K562 (cell line): ENCODE data around the gene POU3F3. TPM values are rescaled to one million over a fixed set of nuclear protein-coding genes. Genes with fewer than 3 reads are reported as not detected.

ENCODE experiments used
- TCFL5 ChIP-seq: fragments of 250-450 bp; sonication (Bioruptor Pico); conservative IDR thresholded peaks from 2 replicates; pipeline ENCODE4 v1.6.1; 2021; ENCODE audit warnings: mild to moderate bottlenecking, moderate library complexity, matching md5 sums
- ZBTB7A ChIP-seq: IDR thresholded peaks from 2 replicates; pipeline ENCODE4 v1.6.1; 2011; ENCODE audit warnings: low read depth, mild to moderate bottlenecking, low read length, moderate library complexity, borderline replicate concordance; ENCODE audit not compliant: control insufficient read depth
- polyA plus RNA-seq, 8 experiments: library from polyadenylated mRNA; depleted of rRNA in 4 of 8; stranded (reverse) in 5 of 8; unstranded in 3 of 8; fragments of >200 nt; fragmentation: Nextera tagmentation in 2 of 8; fragmentation: Illumina TruSeq in 1 of 8; extraction: Ambion mirVana in 2 of 8; extraction: Trizol in 1 of 8; gene quantifications; 2 replicates each; pipeline versions ENCODE4 v1.2.1 to v1.2.3, GENCODE V29; 2011 to 2014; ENCODE audit warnings: inconsistent platforms in 1 of 8, missing spikeins in 1 of 8
- total RNA-seq, 7 experiments: library from RNA; depleted of rRNA in 6 of 7; stranded (reverse); fragments of >200 nt in 6 of 7; fragmentation: Illumina TruSeq in 2 of 7; extraction: Trizol in 2 of 7; gene quantifications; 2 replicates each; pipeline versions ENCODE4 v1.2.1 to v1.2.3, GENCODE V29; 2011 to 2021; ENCODE audit warnings: low replicate concordance in 1 of 7
- TF ChIP-seq, protein P1 (sequence below): fragments of 200-800 bp; sonication (Bioruptor generic); IDR thresholded peaks from 2 replicates; pipeline ENCODE4 v1.6.1; 2016; ENCODE audit warnings: missing genetic modification characterization, missing compliant biosample characterization
- TF ChIP-seq, protein P2 (sequence below): fragments of 450-650 bp; IDR thresholded peaks from 2 replicates; pipeline ENCODE4 v1.6.1; 2014; ENCODE audit warnings: low read depth, mild to moderate bottlenecking, moderate library complexity, borderline replicate concordance

POU3F3 gene
- total and polyA plus RNA-seq, 9 of the 15 experiments (the other 6 are each of a cell fraction or from before 2014, with no cell fraction given): not detected

DNA sequence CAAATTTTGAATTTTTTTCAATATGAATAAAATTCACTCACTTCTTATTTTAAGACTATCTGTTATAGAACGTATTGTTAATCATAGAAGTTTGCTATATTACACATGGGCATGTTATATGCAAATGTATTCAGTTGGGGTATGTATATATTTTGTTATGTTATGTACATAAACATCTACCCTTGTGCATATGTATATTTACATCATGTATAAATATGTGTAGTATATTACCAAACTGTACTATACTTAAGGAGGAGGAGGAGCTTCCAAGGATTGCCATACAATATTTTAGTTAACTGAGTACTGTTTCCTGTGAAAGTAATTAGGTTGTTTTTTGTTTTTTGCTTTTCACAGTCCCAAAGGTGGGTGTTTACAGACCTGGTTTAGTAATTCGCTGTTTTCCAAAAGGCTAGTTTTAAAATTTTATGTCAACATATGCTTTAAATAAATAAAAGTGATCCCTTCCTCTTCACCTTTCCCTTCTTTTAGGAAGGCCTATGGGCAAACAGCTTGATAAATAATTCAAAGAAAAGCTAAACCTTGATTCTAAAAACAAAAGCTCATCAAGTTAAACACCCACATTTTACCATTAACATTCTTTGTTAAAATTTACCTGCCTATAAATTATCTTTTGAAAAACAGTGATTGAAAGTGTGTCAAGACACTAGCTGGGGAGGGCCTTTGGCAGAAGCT is 12.9 kb upstream of the POU3F3 start (continued):
- TF ChIP-seq, protein P1, sequence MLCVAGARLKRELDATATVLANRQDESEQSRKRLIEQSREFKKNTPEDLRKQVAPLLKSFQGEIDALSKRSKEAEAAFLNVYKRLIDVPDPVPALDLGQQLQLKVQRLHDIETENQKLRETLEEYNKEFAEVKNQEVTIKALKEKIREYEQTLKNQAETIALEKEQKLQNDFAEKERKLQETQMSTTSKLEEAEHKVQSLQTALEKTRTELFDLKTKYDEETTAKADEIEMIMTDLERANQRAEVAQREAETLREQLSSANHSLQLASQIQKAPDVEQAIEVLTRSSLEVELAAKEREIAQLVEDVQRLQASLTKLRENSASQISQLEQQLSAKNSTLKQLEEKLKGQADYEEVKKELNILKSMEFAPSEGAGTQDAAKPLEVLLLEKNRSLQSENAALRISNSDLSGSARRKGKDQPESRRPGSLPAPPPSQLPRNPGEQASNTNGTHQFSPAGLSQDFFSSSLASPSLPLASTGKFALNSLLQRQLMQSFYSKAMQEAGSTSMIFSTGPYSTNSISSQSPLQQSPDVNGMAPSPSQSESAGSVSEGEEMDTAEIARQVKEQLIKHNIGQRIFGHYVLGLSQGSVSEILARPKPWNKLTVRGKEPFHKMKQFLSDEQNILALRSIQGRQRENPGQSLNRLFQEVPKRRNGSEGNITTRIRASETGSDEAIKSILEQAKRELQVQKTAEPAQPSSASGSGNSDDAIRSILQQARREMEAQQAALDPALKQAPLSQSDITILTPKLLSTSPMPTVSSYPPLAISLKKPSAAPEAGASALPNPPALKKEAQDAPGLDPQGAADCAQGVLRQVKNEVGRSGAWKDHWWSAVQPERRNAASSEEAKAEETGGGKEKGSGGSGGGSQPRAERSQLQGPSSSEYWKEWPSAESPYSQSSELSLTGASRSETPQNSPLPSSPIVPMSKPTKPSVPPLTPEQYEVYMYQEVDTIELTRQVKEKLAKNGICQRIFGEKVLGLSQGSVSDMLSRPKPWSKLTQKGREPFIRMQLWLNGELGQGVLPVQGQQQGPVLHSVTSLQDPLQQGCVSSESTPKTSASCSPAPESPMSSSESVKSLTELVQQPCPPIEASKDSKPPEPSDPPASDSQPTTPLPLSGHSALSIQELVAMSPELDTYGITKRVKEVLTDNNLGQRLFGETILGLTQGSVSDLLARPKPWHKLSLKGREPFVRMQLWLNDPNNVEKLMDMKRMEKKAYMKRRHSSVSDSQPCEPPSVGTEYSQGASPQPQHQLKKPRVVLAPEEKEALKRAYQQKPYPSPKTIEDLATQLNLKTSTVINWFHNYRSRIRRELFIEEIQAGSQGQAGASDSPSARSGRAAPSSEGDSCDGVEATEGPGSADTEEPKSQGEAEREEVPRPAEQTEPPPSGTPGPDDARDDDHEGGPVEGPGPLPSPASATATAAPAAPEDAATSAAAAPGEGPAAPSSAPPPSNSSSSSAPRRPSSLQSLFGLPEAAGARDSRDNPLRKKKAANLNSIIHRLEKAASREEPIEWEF (CRISPR knock-in tag): no peak
- TF ChIP-seq TCFL5 (CRISPR knock-in tag) (no peak), ZBTB7A (no peak)
- TF ChIP-seq, protein P2, sequence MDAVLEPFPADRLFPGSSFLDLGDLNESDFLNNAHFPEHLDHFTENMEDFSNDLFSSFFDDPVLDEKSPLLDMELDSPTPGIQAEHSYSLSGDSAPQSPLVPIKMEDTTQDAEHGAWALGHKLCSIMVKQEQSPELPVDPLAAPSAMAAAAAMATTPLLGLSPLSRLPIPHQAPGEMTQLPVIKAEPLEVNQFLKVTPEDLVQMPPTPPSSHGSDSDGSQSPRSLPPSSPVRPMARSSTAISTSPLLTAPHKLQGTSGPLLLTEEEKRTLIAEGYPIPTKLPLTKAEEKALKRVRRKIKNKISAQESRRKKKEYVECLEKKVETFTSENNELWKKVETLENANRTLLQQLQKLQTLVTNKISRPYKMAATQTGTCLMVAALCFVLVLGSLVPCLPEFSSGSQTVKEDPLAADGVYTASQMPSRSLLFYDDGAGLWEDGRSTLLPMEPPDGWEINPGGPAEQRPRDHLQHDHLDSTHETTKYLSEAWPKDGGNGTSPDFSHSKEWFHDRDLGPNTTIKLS: no peak
